ENCODE results near the gene NACC1.

- TF ChIP-seq CTCF (IDR thresholded peaks at IDR 0.05) (no peak), EP300 (IDR thresholded peaks at IDR 0.05; ENCODE audit: low read depth) (no peak), POLR2A (IDR thresholded peaks at IDR 0.05) (no peak), POLR2AphosphoS5 (IDR thresholded peaks at IDR 0.05) (no peak)
Measured at GRCh38 chr19:13110099-13110610, 7.9 kb upstream of the NACC1 start.

Measured in transverse colon (tissue), 4 donors.